C1 segment of cervical spinal cord (tissue), 14 donors: ENCODE measurements around the gene PIH1D1.

Experiments used
- DNase-seq, 14 donors: peaks; one replicate each; lab custom pipeline; 2025; lab: John Stamatoyannopoulos, UW

Gene PIH1D1

GRCh38 chr19:49436381-49437017 is 15.1 kb downstream of the PIH1D1 start:
- peak in 1 of 14 donors; percentile 50 for DNase-seq

DNA sequence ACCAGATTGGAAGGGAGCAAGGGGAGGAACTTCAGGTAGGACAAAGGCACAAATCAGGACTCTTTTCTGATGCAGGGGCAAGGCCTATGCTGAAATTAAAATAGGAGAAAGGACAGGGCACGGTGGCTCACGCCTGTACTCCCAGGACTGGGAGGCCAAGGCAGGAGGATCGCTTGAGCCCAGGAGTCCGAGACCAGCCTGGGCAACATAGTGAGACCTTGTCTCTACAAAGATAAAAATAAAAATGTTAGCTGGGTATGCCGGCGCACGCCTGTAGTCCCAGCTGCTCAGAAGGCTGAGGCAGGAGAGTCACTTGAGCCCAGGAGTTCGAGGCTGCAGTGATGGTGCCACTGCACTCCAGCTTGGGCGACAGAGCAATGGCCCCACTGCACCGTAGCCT is 15.9 kb downstream of the PIH1D1 start:
- no peak for DNase-seq

DNA sequence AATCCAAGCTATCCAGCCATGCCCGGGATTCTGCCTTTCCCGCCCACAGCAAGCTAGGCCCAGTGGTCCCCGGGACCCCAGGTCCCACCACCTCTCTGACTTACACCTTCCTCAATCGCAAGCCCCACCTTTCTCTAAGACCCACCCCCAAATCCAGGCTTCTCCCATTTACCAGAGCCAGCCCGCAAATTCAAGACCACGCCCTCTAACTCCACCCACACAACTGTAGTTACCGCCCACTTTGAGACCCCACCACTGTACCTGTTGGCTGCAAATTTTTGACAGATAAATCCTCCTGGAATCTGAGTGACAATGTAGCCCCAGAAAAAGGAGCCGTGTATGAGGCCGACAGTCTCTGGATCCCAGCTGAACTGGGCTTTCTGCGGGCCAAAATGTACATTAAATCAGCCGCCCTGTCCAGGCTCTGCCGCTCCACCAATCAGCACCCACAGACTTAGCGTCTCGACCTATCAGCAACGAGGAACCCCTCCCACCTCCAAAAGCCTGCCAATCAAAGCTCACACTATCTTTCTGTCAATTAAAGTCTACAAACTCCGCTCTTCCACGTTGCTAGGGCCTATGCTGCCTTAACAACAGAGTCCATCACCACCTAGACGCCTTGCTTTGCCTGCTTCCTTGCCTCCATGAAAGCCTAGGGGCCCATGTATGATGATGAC is 16.6 kb downstream of the PIH1D1 start:
- peak in 1 of 14 donors; percentile 73 for DNase-seq

DNA sequence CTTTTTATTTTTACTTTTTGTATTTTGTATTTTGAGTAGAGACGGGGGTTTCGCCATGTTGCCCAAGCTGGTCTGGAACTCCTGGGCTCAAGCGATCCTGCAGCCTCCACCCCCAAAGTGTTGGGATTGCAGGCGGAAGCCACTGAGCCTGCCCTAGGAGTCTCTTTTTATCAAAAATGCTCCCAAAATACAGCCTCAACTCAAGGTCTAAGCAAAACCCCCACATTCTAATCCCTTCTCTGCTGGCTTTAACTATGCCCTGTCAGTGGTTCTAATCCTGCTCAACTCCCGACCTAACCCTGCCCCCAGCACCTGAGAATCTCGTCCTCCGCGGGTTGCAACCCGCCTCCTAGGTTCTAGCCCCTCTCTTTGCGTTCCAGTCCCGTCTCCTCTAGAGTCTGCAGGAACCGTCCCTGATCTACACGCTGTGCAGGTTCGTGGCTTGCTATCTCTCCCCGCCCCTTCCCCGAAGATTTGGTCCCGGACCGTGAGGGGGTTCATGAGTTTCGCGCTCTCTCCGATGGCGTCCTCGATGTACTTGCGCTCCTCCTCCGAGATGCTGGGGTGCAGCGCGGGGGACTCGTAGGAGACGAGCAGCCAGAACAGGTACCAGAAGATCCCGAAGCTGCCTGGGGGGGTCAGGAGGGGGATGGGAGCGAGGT is 18.2 kb downstream of the PIH1D1 start:
- DNase-seq, result no peak

GRCh38 chr19:49432141-49433073 is 19.2 kb downstream of the PIH1D1 start:
- DNase-seq, result peak in 1 of 14 donors; percentile 23

GRCh38 chr19:49431330-49431749 is 20.3 kb downstream of the PIH1D1 start:
- DNase-seq, result no peak

DNA sequence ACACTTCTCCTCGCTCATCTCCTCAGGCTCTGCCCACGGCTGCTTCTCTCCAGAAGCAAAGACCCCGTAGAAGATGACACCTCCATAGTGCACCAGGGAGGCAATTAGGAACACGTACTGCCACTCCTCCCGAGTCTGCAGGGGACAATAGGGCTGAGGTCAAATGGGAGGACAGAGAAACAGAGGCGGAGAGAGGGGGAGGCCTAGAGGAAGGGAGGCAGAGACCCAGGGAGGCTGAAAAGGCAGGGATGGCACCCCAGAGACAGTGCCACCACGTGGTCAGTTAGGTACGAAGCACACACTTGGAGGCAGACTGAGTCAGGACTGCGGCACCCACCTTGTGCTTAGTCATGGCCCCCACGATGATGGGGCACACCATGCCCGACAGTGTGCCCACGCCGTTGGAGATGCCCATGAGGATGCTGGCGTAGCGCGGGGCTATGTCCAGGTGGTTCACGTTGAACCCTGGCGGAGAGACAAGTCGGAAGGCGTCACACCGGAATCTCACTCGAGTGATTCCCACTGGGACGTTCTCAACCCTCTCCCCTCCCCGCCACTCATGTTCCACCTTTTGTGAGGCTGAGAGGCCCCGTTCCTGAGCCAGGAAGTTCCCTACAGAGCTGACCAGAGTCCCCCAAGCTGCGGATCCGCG is 20.8 kb downstream of the PIH1D1 start:
- DNase-seq, result no peak

DNA sequence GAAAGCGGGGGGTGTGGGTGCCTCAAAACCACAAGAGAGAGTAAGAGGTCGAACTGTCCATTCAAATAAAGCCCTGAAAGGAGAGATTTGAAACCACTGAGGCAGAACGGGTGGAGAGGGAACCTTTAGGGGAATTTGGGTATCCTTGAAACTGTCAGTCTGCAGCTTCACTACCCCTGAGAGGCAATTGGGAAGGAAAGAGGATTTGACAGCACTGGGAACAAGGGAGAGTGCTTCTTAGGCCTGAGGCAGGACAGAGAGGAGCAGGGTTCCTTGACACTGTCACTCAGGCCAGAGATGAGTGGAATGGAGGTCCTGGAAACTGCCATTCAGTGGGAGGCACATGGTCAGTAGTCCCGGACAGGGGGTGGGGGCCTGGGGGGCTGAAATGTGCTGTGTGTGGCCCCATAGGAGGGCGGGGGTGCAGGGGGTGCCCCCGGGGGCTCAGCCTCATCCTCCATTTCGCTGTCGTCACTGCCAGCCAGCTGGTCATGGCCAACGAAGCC is 21.4 kb downstream of the PIH1D1 start:
- no peak for DNase-seq

GRCh38 chr19:49428547-49429451 is 22.8 kb downstream of the PIH1D1 start:
- DNase-seq, result no peak

- DNase-seq, result no peak
Measured at GRCh38 chr19:49427855-49428546, 23.6 kb downstream of the PIH1D1 start.

- no peak for DNase-seq
Measured at GRCh38 chr19:49427339-49427738, 24.3 kb downstream of the PIH1D1 start.

- DNase-seq, result peak in 1 of 14 donors; percentile 13
Measured at GRCh38 chr19:49425922-49426592, 25.6 kb downstream of the PIH1D1 start.

- no peak for DNase-seq
Measured at GRCh38 chr19:49425178-49425577, 26.4 kb downstream of the PIH1D1 start, which contains the start of gene GFY. GFY (plus strand) TSS chr19:49425388; CDS start chr19:49426431, 1,043 bp downstream.

DNA sequence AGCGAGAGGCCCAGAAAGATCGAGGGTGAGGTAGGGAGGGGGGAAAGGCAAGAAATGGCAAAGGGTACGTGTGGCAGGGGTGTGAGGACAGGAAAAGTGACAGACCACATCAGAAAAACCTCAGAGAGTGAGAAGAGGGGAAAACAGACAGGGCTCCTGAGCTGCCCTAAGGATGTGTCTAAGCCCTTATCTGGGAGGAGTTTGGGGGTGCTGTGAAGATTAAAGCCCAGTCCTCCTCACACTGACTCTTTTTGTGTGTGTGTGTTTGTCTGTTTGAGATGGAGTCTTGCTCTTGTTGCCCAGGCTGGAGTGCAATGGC is 27.7 kb downstream of the PIH1D1 start:
- DNase-seq, result no peak

GRCh38 chr19:49423071-49423984 is 28.3 kb downstream of the PIH1D1 start, which contains the start of gene PTH2:
PTH2 (minus strand) TSS chr19:49423441; CDS start chr19:49423339, 102 bp downstream.
- DNase-seq, result no peak

- peak in 2 of 14 donors; percentile 2 to 74 for DNase-seq
Measured at GRCh38 chr19:49422407-49423070, 29.1 kb downstream of the PIH1D1 start.

DNA sequence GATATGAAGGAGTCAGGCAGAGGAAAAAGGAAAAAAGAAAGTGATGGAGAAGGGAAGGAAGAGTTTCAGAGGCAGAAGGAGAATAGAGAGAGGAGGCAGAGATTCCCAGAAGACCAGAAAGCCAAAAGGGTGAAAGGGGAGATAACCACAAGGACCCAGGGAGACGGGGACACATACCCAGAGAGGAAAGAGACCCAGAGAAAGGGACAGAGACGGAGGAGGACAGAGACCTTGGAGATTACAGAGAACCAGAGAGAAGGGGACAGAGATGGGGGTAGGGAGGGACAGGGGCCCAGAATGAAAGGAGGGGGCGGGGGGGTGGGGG is 29.8 kb downstream of the PIH1D1 start:
- DNase-seq, result peak in 1 of 14 donors; percentile 45
